ENCODE data around the gene DDX42.

DDX42 gene

GRCh38 chr17:63819585-63820537 is 45.9 kb downstream of the DDX42 start:
- DNase-seq (ENCODE audit: low read depth) = no peak
- in situ Hi-C loops (cut with HindIII; ENCODE audit: low sequenced_read_pairs) = loop anchor here (5.0 kb wide), 1 partner anchor 73 kb away; no protein-coding TSS in a partner anchor
- TF ChIP-seq, protein P1, sequence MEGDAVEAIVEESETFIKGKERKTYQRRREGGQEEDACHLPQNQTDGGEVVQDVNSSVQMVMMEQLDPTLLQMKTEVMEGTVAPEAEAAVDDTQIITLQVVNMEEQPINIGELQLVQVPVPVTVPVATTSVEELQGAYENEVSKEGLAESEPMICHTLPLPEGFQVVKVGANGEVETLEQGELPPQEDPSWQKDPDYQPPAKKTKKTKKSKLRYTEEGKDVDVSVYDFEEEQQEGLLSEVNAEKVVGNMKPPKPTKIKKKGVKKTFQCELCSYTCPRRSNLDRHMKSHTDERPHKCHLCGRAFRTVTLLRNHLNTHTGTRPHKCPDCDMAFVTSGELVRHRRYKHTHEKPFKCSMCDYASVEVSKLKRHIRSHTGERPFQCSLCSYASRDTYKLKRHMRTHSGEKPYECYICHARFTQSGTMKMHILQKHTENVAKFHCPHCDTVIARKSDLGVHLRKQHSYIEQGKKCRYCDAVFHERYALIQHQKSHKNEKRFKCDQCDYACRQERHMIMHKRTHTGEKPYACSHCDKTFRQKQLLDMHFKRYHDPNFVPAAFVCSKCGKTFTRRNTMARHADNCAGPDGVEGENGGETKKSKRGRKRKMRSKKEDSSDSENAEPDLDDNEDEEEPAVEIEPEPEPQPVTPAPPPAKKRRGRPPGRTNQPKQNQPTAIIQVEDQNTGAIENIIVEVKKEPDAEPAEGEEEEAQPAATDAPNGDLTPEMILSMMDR (IDR thresholded peaks at IDR 0.05; ENCODE audit: low read depth, low read length, missing control alignments) = no peak
- H3K4me3 ChIP-seq (ENCODE audit: low read depth, low read length) = no peak overlapping the region

- in situ Hi-C loops (cut with HindIII; ENCODE audit: low sequenced_read_pairs) = no loop called here
- TF ChIP-seq, protein P1 (IDR thresholded peaks at IDR 0.05; ENCODE audit: low read depth, low read length, missing control alignments) = no peak
- H3K4me3 ChIP-seq (ENCODE audit: low read depth, low read length) = no peak overlapping the region
- DNase-seq (ENCODE audit: low read depth) = no peak
Measured at GRCh38 chr17:63820963-63821561, 47.1 kb downstream of the DDX42 start.

- H3K4me3 ChIP-seq (ENCODE audit: low read depth, low read length) = no peak overlapping the region
- in situ Hi-C loops (cut with HindIII; ENCODE audit: low sequenced_read_pairs) = no loop called here
- TF ChIP-seq, protein P1 (IDR thresholded peaks at IDR 0.05; ENCODE audit: low read depth, low read length, missing control alignments) = no peak
- no peak for DNase-seq (ENCODE audit: low read depth)
Measured at GRCh38 chr17:63821804-63822203, 47.8 kb downstream of the DDX42 start.

DNA sequence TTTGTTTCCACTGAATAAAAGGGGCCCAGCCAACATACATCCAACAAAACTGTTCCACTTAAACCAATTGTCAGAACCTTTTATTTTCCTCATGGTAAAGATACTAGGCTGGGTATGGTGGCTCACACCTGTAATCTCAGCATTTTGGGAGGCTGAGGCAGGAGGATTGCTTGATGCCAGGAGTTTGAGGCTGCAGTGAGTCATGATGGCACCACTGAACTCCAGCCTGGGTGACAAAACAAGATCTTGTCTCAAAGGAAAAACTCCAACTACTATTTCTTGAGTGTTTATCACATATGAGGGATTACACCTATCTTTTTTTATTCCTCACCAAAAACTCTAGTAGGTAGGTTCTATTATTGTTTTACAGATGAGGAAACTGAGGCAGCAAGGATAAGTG is 48.6 kb downstream of the DDX42 start:
- DNase-seq (ENCODE audit: low read depth) = no peak
- TF ChIP-seq, protein P1 (IDR thresholded peaks at IDR 0.05; ENCODE audit: low read depth, low read length, missing control alignments) = no peak
- in situ Hi-C loops (cut with HindIII; ENCODE audit: low sequenced_read_pairs) = no loop called here
- no peak overlapping the region for H3K4me3 ChIP-seq (ENCODE audit: low read depth, low read length)

GRCh38 chr17:63823659-63824331 is 49.8 kb downstream of the DDX42 start:
- in situ Hi-C loops (cut with HindIII; ENCODE audit: low sequenced_read_pairs) = no loop called here
- TF ChIP-seq, protein P1 (IDR thresholded peaks at IDR 0.05; ENCODE audit: low read depth, low read length, missing control alignments) = no peak
- no peak overlapping the region for H3K4me3 ChIP-seq (ENCODE audit: low read depth, low read length)
- no peak for DNase-seq (ENCODE audit: low read depth)

- in situ Hi-C loops (cut with HindIII; ENCODE audit: low sequenced_read_pairs) = no loop called here
- TF ChIP-seq, protein P1 (IDR thresholded peaks at IDR 0.05; ENCODE audit: low read depth, low read length, missing control alignments) = no peak
- no peak overlapping the region for H3K4me3 ChIP-seq (ENCODE audit: low read depth, low read length)
- no peak for DNase-seq (ENCODE audit: low read depth)
Measured at GRCh38 chr17:63824362-63824761, 50.4 kb downstream of the DDX42 start.

All from astrocyte of the cerebellum (primary cell).